GM21515 (cell line): ENCODE data around the gene PLSCR5.

Source experiments
- ATAC-seq: cut with Tn5 transposase; IDR thresholded peaks from one replicate; pipeline ENCODE4 v1.9.1; 2021; ENCODE audit not compliant: unreplicated experiment

The PLSCR5 gene

GRCh38 chr3:146544929-146545528, 60.1 kb downstream of the PLSCR5 start:
- ATAC-seq: no peak

GRCh38 chr3:146544002-146544928, 60.9 kb downstream of the PLSCR5 start, which contains the start of gene PLSCR1:
TSS of gene PLSCR1 (minus strand) at chr3:146544607. CDS start at chr3:146536552, 8,055 bp downstream.
- ATAC-seq: peak; percentile 93

GRCh38 chr3:146543461-146544001, 61.6 kb downstream of the PLSCR5 start:
- ATAC-seq: peak; percentile 4

GRCh38 chr3:146542978-146543377, 62.2 kb downstream of the PLSCR5 start:
- no peak for ATAC-seq

- no peak for ATAC-seq
These were observed 63.0 kb downstream of the PLSCR5 start for GRCh38 chr3:146542179-146542578.

GRCh38 chr3:146540978-146541377, 64.2 kb downstream of the PLSCR5 start:
- ATAC-seq: no peak

- ATAC-seq: no peak
These were observed 64.9 kb downstream of the PLSCR5 start for GRCh38 chr3:146540236-146540635.

GRCh38 chr3:146539315-146539714, 65.8 kb downstream of the PLSCR5 start:
- ATAC-seq: no peak

GRCh38 chr3:146537603-146538002, 67.5 kb downstream of the PLSCR5 start:
- no peak for ATAC-seq

- ATAC-seq: no peak
These were observed 68.5 kb downstream of the PLSCR5 start for GRCh38 chr3:146536681-146537080.
